Motor neuron (in vitro differentiated cells): ENCODE results near the gene B4GALT6. TPM values are rescaled to one million over a fixed set of nuclear protein-coding genes. Genes with fewer than 3 reads are reported as not detected.
A peak's percentile ranks its signal among the peaks of the same experiment; 100 is the strongest.

Source experiments
- ATAC-seq, 8 experiments: fragments of 200-7000 bp; cut with Tn5 transposase; replicated peaks in 6 of 8; 2 replicates each; pipeline ENCODE4 v1.8.0; 2021; ENCODE audit warnings: mild to moderate bottlenecking in 8 of 8, moderate library complexity in 8 of 8
- H3K27ac ChIP-seq, 2 donors: fragments of 250-450 bp; sonication (Bioruptor Pico); 2 replicates each; pipeline ENCODE4 v1.9.0; 2021; ENCODE audit warnings: antibody characterized with exemption in 2 of 2, mild to moderate bottlenecking in 2 of 2, moderate library complexity in 1 of 2
- H3K4me1 ChIP-seq, 2 donors: fragments of 250-450 bp; sonication (Bioruptor Pico); replicated peaks in 1 of 2; 2 replicates each; pipeline ENCODE4 v1.6.1; 2021; ENCODE audit warnings: antibody characterized with exemption in 2 of 2, mild to moderate bottlenecking in 2 of 2, moderate library complexity in 1 of 2
- H3K4me3 ChIP-seq, 5 donors: fragments of 250-450 bp; sonication (Bioruptor Pico); 2 replicates each; pipeline ENCODE4 v1.9.0; 2021; ENCODE audit warnings: antibody characterized with exemption in 5 of 5, mild to moderate bottlenecking in 5 of 5, moderate library complexity in 4 of 5
- WGBS, 10 experiments: fragments of 450-650 bp; shearing (Covaris generic); methylation state at CpG; one replicate each; pipeline ENCODE4 v1.0.0; 2022; 5-methylcytosine and 5-hydroxymethylcytosine counted together
- in situ Hi-C, 9 experiments: fragments of 400-800 bp; cut with MboI; loops; one replicate each; pipeline ENCODE4 v1.15.0; 2021; ENCODE audit warnings: low sequenced_read_pairs in 9 of 9, low pct_unique_long_range_greater_than_20kb in 2 of 9; ENCODE audit not compliant: unreplicated experiment in 9 of 9
- total RNA-seq, 8 experiments: library from RNA; unstranded; fragments of 300-600 nt; gene quantifications; 2 replicates each; pipeline versions ENCODE4 v1.2.3 to v1.2.4, GENCODE V29; 2022

The B4GALT6 gene
- total RNA-seq, 8 experiments from 2014 or later: 1.9 to 23.4 (median 10.6) TPM

GRCh38 chr18:31652357-31652756, 32.0 kb downstream of the B4GALT6 start:
- Histone ChIP-seq H3K27ac (no peak overlapping the region), H3K4me1 (peaks cover 0 to 17% of the 10 kb centered on the region in 2 donors), H3K4me3 (no peak overlapping the region)
- 39 to 100% (median 92%) methylated on average over 1 to 9 of the region's 9 CpGs; no CpG with 5 or more reads in 2 of the 10 experiments for WGBS, 10 experiments
- in situ Hi-C loops: no loop called here
- ATAC-seq: no peak

GRCh38 chr18:31651369-31651768, 33.0 kb downstream of the B4GALT6 start:
- 18 to 100% (median 83%) methylated on average over 1 to 4 of the region's 4 CpGs; no CpG with 5 or more reads in 1 of the 10 experiments for WGBS, 10 experiments
- H3K27ac ChIP-seq: no peak overlapping the region
- peaks cover 0 to 19% of the 10 kb centered on the region in 2 donors for H3K4me1 ChIP-seq
- no peak overlapping the region for H3K4me3 ChIP-seq
- no peak for ATAC-seq
- in situ Hi-C loops: no loop called here

- Histone ChIP-seq H3K4me1 (peaks cover 0 to 27% of the 10 kb centered on the region in 2 donors), H3K27ac (no peak overlapping the region), H3K4me3 (no peak overlapping the region)
- WGBS, 10 experiments: 0 to 82% (median 50%) methylated on average over 1 to 3 of the region's 4 CpGs; no CpG with 5 or more reads in 4 of the 10 experiments
- in situ Hi-C loops: no loop called here
- ATAC-seq: peak in 1 of 8 experiments; percentile 42
Observed at GRCh38 chr18:31649978-31650719, 34.2 kb downstream of the B4GALT6 start.

- Histone ChIP-seq H3K4me1 (peaks cover 0 to 27% of the 10 kb centered on the region in 2 donors), H3K27ac (no peak overlapping the region), H3K4me3 (no peak overlapping the region)
- WGBS, 10 experiments: 44 to 100% (median 95%) methylated on average over 2 of the region's 2 CpGs; no CpG with 5 or more reads in 1 of the 10 experiments
- in situ Hi-C loops: no loop called here
- no peak for ATAC-seq
Observed at GRCh38 chr18:31649449-31649848, 34.9 kb downstream of the B4GALT6 start.

GRCh38 chr18:31648966-31649429, 35.4 kb downstream of the B4GALT6 start:
- 0 to 73% (median 28%) methylated on average over 1 to 2 of the region's 2 CpGs; no CpG with 5 or more reads in 2 of the 10 experiments for WGBS, 10 experiments
- ATAC-seq: peak; percentile 77 to 100 (median 100)
- Histone ChIP-seq H3K4me1 (peaks cover 0 to 27% of the 10 kb centered on the region in 2 donors), H3K27ac (no peak overlapping the region), H3K4me3 (no peak overlapping the region)
- in situ Hi-C loops: no loop called here

GRCh38 chr18:31648458-31648857, 35.9 kb downstream of the B4GALT6 start:
- peak in 1 of 8 experiments; percentile 8 for ATAC-seq
- Histone ChIP-seq H3K4me1 (peaks cover 0 to 33% of the 10 kb centered on the region in 2 donors), H3K4me3 (no peak overlapping the region), H3K27ac (no peak overlapping the region)
- WGBS, 10 experiments: 6 to 97% (median 56%) methylated on average over 1 to 2 of the region's 2 CpGs; no CpG with 5 or more reads in 3 of the 10 experiments
- in situ Hi-C loops: no loop called here

- Histone ChIP-seq H3K4me1 (peaks cover 0 to 33% of the 10 kb centered on the region in 2 donors), H3K27ac (no peak overlapping the region), H3K4me3 (no peak overlapping the region)
- in situ Hi-C loops: no loop called here
- WGBS, 10 experiments: 0 to 100% (median 46%) methylated on average over 1 to 2 of the region's 4 CpGs; no CpG with 5 or more reads in 2 of the 10 experiments
- no peak for ATAC-seq
Observed at GRCh38 chr18:31647127-31647753, 37.1 kb downstream of the B4GALT6 start.

GRCh38 chr18:31646332-31647126, 37.9 kb downstream of the B4GALT6 start:
- 40 to 100% (median 82%) methylated on average over 1 to 7 of the region's 7 CpGs for WGBS, 10 experiments
- no peak overlapping the region for H3K4me3 ChIP-seq
- peaks cover 0 to 33% of the 10 kb centered on the region in 2 donors for H3K4me1 ChIP-seq
- H3K27ac ChIP-seq: no peak overlapping the region
- in situ Hi-C loops: no loop called here
- no peak for ATAC-seq

GRCh38 chr18:31645411-31645810, 39.0 kb downstream of the B4GALT6 start:
- ATAC-seq: no peak
- H3K4me3 ChIP-seq: no peak overlapping the region
- in situ Hi-C loops: no loop called here
- H3K4me1 ChIP-seq: peaks cover 0 to 33% of the 10 kb centered on the region in 2 donors
- no peak overlapping the region for H3K27ac ChIP-seq
- 35 to 100% (median 89%) methylated on average over 2 to 4 of the region's 4 CpGs for WGBS, 10 experiments

- peaks cover 0 to 27% of the 10 kb centered on the region in 2 donors for H3K4me1 ChIP-seq
- WGBS, 10 experiments: 0 to 100% (median 87%) methylated on average over 1 to 4 of the region's 4 CpGs; no CpG with 5 or more reads in 2 of the 10 experiments
Observed at GRCh38 chr18:31643003-31643402, 41.4 kb downstream of the B4GALT6 start.

GRCh38 chr18:31637445-31637844, 46.9 kb downstream of the B4GALT6 start:
- H3K4me1 ChIP-seq: no peaks in the 10 kb centered on the region
- 60 to 100% (median 95%) methylated on average over 2 to 3 of the region's 3 CpGs for WGBS, 10 experiments
- in situ Hi-C loops: no loop called here
- ATAC-seq: no peak
- H3K4me3 ChIP-seq: no peak overlapping the region
- no peak overlapping the region for H3K27ac ChIP-seq

More at GRCh38 chr18:31643003-31643402, 41.4 kb downstream of the B4GALT6 start:
- Histone ChIP-seq H3K27ac (no peak overlapping the region), H3K4me3 (no peak overlapping the region)
- in situ Hi-C loops: no loop called here
- no peak for ATAC-seq

GRCh38 chr18:31636387-31636786, 48.0 kb downstream of the B4GALT6 start:
- in situ Hi-C loops: no loop called here
- Histone ChIP-seq H3K4me3 (no peak overlapping the region), H3K4me1 (no peaks in the 10 kb centered on the region), H3K27ac (no peak overlapping the region)
- ATAC-seq: no peak

- H3K4me3 ChIP-seq: no peak overlapping the region
- H3K4me1 ChIP-seq: no peaks in the 10 kb centered on the region
- WGBS, 10 experiments: 17 to 100% (median 61%) methylated on average over 1 to 3 of the region's 3 CpGs; no CpG with 5 or more reads in 5 of the 10 experiments
- ATAC-seq: no peak
- H3K27ac ChIP-seq: no peak overlapping the region
- in situ Hi-C loops: no loop called here
Observed at GRCh38 chr18:31634331-31634713, 50.1 kb downstream of the B4GALT6 start.
